ENCODE data around the gene RPN2. TPM values are rescaled to one million over a fixed set of nuclear protein-coding genes. Genes with fewer than 3 reads are reported as not detected.

The RPN2 gene
- total and polyA plus RNA-seq, 9 of the 15 experiments (the other 6 are each of a cell fraction or from before 2014, with no cell fraction given): 168 to 548 (median 325) TPM

GRCh38 chr20:37178839-37179682, at the start of gene RPN2, which contains the start of gene MROH8 (continued):
- peak; percentile 92 for TF ChIP-seq ZNF407 (IDR thresholded peaks at IDR 0.05; ENCODE audit: low read depth)
- TF ChIP-seq ZSCAN32 (CRISPR knock-in tag; IDR thresholded peaks at IDR 0.05): no peak
- TF ChIP-seq, protein P1, sequence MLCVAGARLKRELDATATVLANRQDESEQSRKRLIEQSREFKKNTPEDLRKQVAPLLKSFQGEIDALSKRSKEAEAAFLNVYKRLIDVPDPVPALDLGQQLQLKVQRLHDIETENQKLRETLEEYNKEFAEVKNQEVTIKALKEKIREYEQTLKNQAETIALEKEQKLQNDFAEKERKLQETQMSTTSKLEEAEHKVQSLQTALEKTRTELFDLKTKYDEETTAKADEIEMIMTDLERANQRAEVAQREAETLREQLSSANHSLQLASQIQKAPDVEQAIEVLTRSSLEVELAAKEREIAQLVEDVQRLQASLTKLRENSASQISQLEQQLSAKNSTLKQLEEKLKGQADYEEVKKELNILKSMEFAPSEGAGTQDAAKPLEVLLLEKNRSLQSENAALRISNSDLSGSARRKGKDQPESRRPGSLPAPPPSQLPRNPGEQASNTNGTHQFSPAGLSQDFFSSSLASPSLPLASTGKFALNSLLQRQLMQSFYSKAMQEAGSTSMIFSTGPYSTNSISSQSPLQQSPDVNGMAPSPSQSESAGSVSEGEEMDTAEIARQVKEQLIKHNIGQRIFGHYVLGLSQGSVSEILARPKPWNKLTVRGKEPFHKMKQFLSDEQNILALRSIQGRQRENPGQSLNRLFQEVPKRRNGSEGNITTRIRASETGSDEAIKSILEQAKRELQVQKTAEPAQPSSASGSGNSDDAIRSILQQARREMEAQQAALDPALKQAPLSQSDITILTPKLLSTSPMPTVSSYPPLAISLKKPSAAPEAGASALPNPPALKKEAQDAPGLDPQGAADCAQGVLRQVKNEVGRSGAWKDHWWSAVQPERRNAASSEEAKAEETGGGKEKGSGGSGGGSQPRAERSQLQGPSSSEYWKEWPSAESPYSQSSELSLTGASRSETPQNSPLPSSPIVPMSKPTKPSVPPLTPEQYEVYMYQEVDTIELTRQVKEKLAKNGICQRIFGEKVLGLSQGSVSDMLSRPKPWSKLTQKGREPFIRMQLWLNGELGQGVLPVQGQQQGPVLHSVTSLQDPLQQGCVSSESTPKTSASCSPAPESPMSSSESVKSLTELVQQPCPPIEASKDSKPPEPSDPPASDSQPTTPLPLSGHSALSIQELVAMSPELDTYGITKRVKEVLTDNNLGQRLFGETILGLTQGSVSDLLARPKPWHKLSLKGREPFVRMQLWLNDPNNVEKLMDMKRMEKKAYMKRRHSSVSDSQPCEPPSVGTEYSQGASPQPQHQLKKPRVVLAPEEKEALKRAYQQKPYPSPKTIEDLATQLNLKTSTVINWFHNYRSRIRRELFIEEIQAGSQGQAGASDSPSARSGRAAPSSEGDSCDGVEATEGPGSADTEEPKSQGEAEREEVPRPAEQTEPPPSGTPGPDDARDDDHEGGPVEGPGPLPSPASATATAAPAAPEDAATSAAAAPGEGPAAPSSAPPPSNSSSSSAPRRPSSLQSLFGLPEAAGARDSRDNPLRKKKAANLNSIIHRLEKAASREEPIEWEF (CRISPR knock-in tag; IDR thresholded peaks at IDR 0.05): no peak
- no peak for TF ChIP-seq TAF15 (IDR thresholded peaks at IDR 0.05; ENCODE audit: low read depth, low read length)
- TF ChIP-seq LARP7 (IDR thresholded peaks at IDR 0.05): no peak
- no peak for TF ChIP-seq SREBF2 (CRISPR knock-in tag; IDR thresholded peaks at IDR 0.05)
- TF ChIP-seq HEY1 (CRISPR knock-in tag; IDR thresholded peaks at IDR 0.05; ENCODE audit: borderline replicate concordance): no peak
- TF ChIP-seq BRD9 (IDR thresholded peaks at IDR 0.05; ENCODE audit: low read depth, partially characterized antibody): no peak
- TF ChIP-seq RB1 (IDR thresholded peaks at IDR 0.05; ENCODE audit: low read depth): peak; percentile 92
- TF ChIP-seq CEBPB (tag; IDR thresholded peaks at IDR 0.05): 0 out of 2 replicates have a peak, but pooled peaks have one; percentile 17
- no peak for TF ChIP-seq FOSL1 (tag; conservative IDR thresholded peaks at IDR 0.05)
- no peak for TF ChIP-seq ZNF212 (CRISPR knock-in tag; IDR thresholded peaks at IDR 0.05)
- no peak for TF ChIP-seq ELK3 (CRISPR knock-in tag; IDR thresholded peaks at IDR 0.05)
- TF ChIP-seq SMAD4 (CRISPR knock-in tag; conservative IDR thresholded peaks at IDR 0.05): peak; percentile 89
